Stimulated activated CD8-positive, alpha-beta memory T cell treated with anti-CD3 and anti-CD28 coated beads, Interleukin-15, amount 100 ng/mL, for 48 hours (primary cell): Measurements from ENCODE around the gene MLKL.

Experiments used
- DNase-seq, 2 donors: peaks; one replicate each; pipeline ENCODE4 v3.0.0-alpha.2; 2020; ENCODE audit warnings: low read depth in 2 of 2

The MLKL gene

DNA sequence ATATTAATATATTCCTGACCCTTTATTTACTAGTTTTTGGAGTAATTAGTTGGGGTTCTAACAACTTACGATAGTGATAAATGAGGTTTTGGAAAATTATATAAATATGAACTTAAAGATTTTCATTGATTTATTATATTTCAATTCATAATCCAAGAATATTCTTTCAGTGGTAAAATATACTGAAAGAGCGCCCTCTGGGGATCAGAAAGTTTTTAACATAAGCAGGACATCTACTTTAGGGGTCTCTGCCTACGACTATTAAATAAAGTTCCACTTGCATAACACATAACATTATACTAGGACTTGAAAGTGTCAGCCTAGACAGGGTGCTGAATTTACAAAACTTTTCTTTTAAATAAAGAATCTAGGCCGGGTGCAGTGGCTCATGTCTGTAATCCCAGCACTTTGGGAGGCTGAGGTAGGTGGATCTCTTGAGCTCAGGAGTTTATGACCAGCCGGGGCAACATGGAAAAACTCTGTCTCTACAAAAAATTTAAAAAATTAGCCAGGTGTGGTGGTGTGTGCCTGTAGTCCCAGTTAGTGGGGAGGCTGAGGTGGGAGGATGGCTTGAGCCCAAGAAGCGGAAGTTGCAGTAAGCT is 49.6 kb downstream of the MLKL start:
- DNase-seq, result no peak

DNA sequence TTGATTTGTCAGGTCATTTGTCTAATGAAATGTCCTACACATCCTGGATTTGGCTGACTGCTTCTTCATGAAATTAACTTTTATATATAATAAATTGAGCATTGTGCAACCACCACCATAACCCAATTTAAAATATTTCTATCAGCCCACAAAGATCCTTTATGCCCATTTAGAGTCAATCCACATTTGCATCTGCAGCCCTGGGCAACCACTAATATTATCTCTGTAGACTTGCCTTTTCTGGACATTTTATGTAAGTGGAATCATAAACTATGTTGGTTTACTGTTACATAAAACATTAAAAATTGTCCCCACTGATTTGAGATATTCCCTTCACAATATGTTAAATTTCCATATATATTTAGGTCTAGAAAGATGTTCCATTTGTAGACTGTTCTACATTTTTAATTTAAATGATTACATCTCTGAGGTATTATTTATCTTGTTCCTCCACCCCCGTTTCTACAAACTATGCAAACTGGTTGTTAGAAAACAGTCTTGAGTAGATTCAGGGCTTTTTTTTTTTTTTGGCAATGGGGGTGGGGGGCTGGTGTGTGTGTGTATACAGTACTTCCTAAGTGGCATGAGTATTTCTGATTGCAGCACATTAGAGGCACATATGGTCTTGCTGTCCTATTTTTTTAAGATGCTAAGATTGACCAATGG is 50.7 kb downstream of the MLKL start:
- no peak for DNase-seq

DNA sequence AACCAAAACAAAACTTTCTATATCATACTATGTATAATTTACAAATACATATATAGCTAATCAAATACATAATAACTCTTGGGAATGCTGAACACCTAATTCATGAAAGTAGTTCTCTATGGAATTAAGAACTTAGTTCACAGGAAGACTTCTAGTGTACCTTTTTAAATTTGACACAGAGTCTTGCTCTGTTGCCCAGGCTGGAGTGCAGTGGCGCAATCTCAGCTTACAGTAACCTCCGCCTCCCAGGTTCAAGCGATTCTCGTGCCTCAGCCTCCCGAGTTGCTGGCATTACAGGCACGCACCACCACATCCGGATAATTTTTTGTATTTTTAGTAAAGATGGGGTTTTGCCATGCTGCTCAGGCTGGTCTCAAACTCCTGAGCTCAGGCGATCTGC is 58.7 kb downstream of the MLKL start:
- DNase-seq, result no peak

DNA sequence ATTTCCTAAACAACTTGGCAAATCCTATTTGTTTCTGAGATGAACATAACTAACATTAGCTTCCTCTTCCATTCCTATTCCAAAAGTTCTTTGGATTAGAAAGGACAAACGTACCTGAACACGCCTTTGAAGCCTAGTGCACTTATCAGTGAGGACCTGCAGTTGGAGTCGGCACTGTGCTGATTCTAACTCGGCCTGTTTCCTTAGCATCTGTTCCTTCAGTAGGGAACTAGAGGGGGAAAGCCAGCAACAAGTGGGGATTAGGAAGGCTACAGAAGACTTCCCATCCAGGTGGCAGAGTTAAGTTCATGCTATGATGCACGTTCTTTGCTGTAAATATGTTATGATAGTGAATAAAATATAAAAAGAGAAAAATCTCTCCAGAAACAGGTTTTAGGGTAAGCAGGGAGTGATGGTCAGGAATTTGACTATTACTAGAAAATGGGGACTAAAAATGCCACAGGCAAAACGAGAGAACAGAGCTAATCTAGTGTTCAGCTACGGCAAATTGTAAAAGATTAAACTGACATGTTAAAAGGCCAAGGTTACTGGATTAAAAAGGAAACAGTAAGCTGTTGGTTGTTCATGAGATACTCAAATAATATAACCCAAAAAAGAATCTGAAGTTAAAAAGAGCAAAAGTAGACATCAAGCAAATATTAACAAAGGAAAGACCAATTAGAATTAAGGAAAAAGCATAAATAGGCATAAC is 62.8 kb downstream of the MLKL start:
- DNase-seq, result no peak

GRCh38 chr16:74635303-74635702 is 65.4 kb downstream of the MLKL start:
- no peak for DNase-seq

DNA sequence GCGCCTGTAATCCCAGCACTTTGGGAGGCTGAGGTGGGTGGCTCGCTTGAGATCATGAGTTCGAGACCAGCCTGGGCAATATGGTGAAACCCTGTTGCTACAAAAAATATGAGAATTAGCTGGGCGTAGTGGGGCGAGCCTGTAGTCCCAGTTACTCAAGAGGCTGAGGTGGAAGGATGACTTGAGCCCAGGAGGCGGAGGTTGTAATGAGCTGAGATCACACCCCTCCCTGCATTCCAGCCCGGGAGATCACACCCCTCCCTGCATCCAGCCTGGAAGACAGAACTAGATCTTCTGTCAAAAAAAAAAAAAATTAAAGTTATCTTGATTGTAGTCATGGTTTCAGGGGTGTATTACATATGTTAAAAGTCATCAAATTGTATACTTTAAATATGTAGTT is 67.0 kb downstream of the MLKL start:
- no peak for DNase-seq

GRCh38 chr16:74627506-74628220 is 73.0 kb downstream of the MLKL start:
- no peak for DNase-seq

GRCh38 chr16:74626741-74627416 is 73.8 kb downstream of the MLKL start:
- DNase-seq, result no peak

- no peak for DNase-seq
Measured at GRCh38 chr16:74625500-74626350, 74.9 kb downstream of the MLKL start.

DNA sequence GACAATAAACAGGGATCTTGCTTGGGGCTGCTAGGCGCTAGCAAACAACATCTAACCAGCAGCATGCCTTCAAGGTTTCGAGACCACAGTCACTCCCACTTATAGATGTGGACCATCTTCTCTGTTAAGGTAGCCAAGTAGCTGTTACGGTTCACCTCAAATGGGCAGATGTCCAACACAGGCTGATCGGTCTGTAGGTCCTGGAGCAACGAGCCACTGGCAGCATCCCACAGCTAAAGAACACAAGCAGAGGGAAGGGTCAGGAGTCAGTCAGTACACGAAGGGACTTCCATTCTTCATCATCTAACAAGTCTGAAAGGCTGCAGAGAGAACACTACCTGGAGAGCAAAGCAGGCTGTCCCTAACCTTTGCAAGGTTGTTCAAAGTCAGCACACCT is 76.8 kb downstream of the MLKL start:
- DNase-seq, result no peak

- no peak for DNase-seq
Measured at GRCh38 chr16:74623214-74623838, 77.3 kb downstream of the MLKL start.

- no peak for DNase-seq
Measured at GRCh38 chr16:74622005-74622404, 78.7 kb downstream of the MLKL start.
